Activated T-cell treated with anti-CD3 and anti-CD28 coated beads, Interleukin-2, amount 50 U/mL, for 48 hours (primary cell): ENCODE measurements around the gene HECTD4.

Experiments used
- DNase-seq, 2 experiments: peaks; one replicate each; pipeline ENCODE4 v3.0.0-alpha.2; 2020

HECTD4 gene

GRCh38 chr12:112198120-112198733 is 184.0 kb downstream of the HECTD4 start:
- DNase-seq = peak; percentile 61 to 65

- no peak for DNase-seq
Measured at GRCh38 chr12:112196196-112196875, 185.9 kb downstream of the HECTD4 start.

GRCh38 chr12:112194601-112195247 is 187.5 kb downstream of the HECTD4 start:
- DNase-seq = no peak

- DNase-seq = no peak
Measured at GRCh38 chr12:112192475-112192874, 189.8 kb downstream of the HECTD4 start.

- no peak for DNase-seq
Measured at GRCh38 chr12:112191840-112192321, 190.3 kb downstream of the HECTD4 start.

- no peak for DNase-seq
Measured at GRCh38 chr12:112191201-112191600, 191.0 kb downstream of the HECTD4 start.

- DNase-seq = no peak
Measured at GRCh38 chr12:112190231-112191025, 191.8 kb downstream of the HECTD4 start.

- no peak for DNase-seq
Measured at GRCh38 chr12:112188130-112188830, 194.0 kb downstream of the HECTD4 start.

GRCh38 chr12:112185093-112185923 is 196.9 kb downstream of the HECTD4 start:
- DNase-seq = no peak

GRCh38 chr12:112184056-112184887 is 198.0 kb downstream of the HECTD4 start:
- DNase-seq = no peak

- DNase-seq = peak; percentile 48 to 58
Measured at GRCh38 chr12:112183141-112184021, 198.8 kb downstream of the HECTD4 start.

GRCh38 chr12:112182499-112182898 is 199.7 kb downstream of the HECTD4 start:
- no peak for DNase-seq

- DNase-seq = no peak
Measured at GRCh38 chr12:112180422-112180821, 201.8 kb downstream of the HECTD4 start.

GRCh38 chr12:112179916-112180315 is 202.3 kb downstream of the HECTD4 start:
- no peak for DNase-seq

- no peak for DNase-seq
Measured at GRCh38 chr12:112179341-112179740, 202.9 kb downstream of the HECTD4 start.

GRCh38 chr12:112178796-112179195 is 203.4 kb downstream of the HECTD4 start:
- no peak for DNase-seq

GRCh38 chr12:112176321-112177010 is 205.8 kb downstream of the HECTD4 start:
- no peak for DNase-seq

GRCh38 chr12:112175361-112176155 is 206.7 kb downstream of the HECTD4 start:
- no peak for DNase-seq
